Dedifferentiated amniotic fluid mesenchymal stem cell (primary cell): Measurements from ENCODE around the gene SLC6A19.

Experiments
- DNase-seq: peaks from one replicate; pipeline ENCODE4 v3.0.0-alpha.2; 2016; ENCODE audit errors: extremely low spot score

The SLC6A19 gene

GRCh38 chr5:1180841-1181271 lies 20.5 kb upstream of the SLC6A19 start:
- no peak for DNase-seq

GRCh38 chr5:1181451-1182359 lies 19.7 kb upstream of the SLC6A19 start:
- DNase-seq = no peak

DNA sequence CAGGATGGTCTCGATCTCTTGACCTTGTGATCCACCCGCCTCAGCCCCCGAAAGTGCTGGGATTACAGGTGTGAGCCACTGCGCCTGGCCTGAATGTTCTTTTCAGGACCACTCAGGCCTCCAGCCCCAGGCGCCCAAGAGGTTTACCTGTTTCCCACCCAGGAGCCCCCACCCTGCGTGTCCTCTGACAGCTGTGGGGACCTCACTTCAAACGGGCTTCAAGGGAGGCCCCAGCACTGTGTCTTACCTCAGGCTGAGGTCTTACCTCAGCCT lies 19.1 kb upstream of the SLC6A19 start:
- no peak for DNase-seq

- DNase-seq = no peak
Observed at GRCh38 chr5:1182633-1183423, 18.6 kb upstream of the SLC6A19 start.

- DNase-seq = no peak
Observed at GRCh38 chr5:1183424-1184162, 17.8 kb upstream of the SLC6A19 start.

DNA sequence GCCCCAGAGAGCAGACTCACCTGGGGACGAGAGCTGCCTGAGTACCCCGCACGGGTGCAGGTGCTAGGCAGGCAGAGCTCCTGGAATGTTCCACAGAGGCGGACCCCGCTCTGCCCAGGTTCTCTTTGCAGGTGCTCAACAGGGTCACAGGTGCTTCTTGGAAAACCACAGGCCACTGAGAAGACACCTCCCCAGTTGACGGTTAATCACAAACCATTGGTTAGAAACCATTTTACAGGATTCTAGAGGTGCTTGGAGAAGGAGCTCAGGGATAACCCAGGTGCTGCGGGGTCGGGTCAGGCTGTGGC lies 17.3 kb upstream of the SLC6A19 start:
- DNase-seq = no peak

- DNase-seq = no peak
Observed at GRCh38 chr5:1184481-1184880, 16.9 kb upstream of the SLC6A19 start.

DNA sequence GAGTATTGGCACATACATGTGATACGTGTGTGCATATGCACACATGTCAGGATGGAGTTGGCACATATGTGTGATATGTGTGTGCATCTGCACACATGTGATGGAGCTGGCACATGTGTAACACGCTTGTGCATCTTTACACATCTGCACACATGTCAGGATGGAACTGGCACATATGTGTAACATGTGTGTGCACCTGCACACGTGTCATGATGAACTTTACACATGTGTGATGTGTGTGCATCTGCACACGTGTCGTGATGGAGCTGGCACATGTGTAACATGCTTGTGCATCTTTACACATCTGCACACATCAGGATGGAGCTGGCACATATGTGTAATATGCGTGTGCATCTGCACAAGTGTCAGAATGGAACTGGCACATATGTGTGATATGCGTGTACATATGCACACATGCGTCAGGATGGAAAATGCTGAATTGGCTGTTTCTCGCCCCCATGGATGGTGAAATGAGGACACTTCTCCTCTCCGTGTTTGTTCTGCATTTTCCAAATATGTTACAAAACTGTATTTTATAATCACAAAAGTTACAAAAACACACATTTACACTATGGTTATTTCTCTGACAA lies 16.3 kb upstream of the SLC6A19 start:
- no peak for DNase-seq

GRCh38 chr5:1185629-1186350 lies 15.6 kb upstream of the SLC6A19 start:
- no peak for DNase-seq

DNA sequence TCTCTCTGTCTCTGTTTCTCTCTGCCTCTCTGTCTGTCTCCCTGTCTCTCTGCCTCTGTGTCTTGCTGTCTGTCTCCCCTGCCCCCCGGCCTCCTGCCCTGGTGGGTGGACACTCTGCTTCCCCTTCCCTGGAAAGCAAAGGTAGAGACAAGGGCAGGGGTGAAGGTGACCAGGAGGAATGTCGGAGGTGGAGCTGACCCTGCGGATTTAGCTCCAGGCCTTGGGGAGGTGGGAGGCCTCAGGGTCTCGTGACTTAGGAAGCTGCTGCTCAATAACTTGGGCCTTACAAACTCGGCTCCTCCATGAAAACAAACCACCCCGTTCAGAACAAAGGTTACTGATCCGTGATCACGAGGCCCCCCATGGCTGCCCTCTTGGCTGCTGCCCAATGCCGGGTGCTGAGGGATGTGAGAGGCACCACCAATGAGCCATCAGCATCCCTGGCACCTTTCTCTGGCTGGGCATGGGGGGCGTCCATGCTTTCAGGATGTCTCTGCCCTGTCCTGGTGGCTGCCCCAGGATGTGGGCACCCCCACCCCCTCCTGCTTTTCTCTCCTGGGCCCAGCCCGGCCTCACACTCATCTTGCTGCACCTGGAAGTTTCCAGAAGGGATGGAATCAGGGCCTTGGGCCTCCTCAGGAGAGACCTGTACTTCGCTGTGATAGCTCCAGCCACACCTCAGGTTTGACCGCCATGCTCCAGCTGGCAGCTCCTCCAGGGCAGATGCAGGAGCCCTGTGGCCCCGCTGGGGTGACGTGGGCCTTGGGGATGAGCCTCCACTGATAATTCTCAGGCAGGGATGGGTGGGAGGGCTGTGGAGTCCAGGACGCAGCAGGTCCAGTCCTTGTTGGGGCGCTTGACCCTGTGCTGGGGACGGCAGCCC lies 14.8 kb upstream of the SLC6A19 start:
- DNase-seq = no peak

DNA sequence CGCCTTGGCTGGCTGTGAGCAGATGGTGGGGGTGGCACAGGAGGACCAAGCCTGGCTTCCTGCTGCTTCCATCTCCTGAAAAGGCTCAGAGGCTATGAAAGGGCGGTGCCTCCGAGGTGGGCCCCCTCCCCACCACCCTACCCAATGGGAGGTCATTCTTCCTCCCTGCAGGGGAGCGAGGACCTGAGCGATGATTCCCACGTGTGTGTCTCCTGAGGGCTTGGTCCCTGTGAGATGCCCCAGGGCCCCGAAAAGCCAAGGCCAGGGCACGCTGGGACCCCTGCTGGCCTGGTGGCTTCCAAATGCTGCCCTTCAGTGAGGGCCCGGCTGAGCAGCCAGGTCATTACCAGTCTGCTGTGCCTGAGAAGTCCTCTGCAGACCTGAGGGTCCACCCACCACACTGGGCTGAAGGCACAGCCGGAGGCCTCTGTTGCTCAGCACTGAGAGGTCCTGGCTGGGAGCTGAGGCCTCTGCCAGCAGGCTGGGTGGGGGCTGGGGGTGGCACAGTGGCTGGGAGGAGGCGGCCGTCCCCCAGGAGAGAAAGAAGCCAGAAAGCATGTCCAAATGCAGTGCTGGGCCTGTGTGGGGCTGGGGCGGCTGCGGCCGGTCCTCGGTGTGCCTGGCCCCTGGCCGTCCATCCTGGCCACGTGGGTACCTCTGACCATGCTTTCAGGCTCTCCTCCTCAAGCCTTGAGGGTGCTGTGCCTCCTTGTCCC lies 14.0 kb upstream of the SLC6A19 start:
- no peak for DNase-seq

DNA sequence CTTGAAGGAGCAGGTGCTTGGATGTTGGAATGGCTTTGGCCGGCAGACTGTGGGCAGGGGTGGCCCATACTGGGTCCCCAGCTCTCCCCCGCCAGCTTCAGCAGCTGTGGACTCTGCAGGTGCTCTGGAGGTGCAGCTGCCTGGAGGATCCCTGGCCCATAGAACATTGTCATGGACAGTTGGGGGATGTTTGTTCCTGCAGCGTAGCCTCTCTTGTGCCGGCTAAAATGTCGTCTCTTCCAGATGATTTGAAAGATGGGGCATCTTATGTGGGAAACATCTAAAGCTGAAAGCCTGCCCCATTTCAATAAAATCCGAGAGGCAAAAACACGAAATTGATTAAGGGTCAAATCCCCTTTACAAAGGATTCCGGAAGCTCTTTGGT lies 13.5 kb upstream of the SLC6A19 start:
- no peak for DNase-seq

DNA sequence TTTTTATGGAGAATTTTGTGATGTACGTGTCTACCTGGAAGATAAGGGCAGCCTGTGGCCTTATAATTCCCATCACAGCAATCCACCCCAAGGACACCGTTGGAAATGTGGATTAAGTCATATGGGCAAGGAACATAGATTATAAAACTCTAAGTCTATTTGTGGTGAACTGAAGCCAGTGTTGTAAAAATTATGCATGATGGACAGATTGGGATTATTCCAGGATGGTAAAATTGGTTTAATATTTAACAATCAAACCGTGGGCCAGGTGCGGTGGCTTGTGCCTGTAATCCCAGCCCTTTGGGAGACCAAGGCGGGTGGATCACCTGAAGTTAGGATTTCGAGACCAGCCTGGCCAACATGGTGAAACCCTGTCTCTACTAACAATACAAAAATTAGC lies 12.9 kb upstream of the SLC6A19 start:
- no peak for DNase-seq

GRCh38 chr5:1189269-1189668 lies 12.1 kb upstream of the SLC6A19 start:
- DNase-seq = no peak

- DNase-seq = no peak
Observed at GRCh38 chr5:1190278-1190677, 11.1 kb upstream of the SLC6A19 start.

- no peak for DNase-seq
Observed at GRCh38 chr5:1190837-1191239, 10.6 kb upstream of the SLC6A19 start.

DNA sequence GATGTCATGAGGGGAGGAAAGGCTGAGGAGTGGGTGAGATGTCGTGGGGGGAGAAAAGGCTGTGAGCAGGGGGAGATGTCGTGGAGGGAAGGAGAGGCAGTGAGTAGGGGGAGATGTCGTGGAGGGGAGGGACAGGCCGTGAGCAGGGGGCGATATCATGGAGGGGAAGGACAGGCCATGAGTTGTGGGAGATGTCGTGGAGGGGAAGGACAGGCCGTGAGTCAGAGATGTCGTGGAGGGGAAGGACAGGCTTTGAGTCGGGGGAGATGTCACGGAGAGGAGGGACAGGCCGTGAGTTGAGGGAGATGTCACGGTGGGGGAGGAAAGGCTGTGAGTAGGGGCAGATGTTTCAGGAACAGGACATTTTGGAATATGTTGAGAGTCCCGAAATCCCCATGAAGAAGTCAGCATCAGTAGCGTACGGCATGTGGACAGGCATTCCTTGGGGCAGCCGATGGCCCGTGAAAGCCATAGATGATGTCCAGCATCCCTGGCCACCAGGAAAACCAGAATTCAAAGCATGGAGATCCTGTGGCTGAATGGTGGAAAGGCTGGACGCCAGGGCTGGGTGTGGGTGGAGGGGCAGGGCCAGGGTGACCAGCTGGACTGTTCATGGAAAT lies 8.3 kb upstream of the SLC6A19 start:
- no peak for DNase-seq

GRCh38 chr5:1193591-1193985 lies 7.8 kb upstream of the SLC6A19 start:
- DNase-seq = no peak

DNA sequence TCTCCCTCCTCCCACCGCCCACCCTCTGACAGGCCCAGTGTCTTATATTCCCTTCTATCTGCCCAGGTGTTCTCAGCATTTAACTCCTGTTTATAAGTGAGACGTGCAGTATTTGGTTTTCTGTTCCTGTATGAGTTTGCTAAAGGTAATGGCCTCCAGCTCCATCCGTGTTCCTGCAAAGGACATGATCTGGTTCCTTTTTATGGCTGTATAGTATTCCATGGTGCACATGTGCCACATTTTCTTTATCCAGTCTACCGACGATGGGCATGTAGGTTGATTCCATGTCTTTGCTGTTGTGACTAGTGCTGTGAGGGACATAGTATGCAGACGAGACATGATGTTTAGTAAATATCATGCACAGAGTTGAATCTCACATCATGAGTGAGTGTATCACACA lies 7.0 kb upstream of the SLC6A19 start:
- no peak for DNase-seq

- DNase-seq = no peak
Observed at GRCh38 chr5:1195439-1195838, 6.0 kb upstream of the SLC6A19 start.
